GM06990 (cell line): ENCODE data around the gene RPGR.

Experiments
- DNase-seq: peaks from one replicate; pipeline ENCODE4 v3.0.0-alpha.2; 2011; ENCODE audit not compliant: insufficient read length; ENCODE audit errors: extremely low read depth
- H3K27me3 ChIP-seq: replicated peaks from 2 replicates; pipeline ENCODE4 v1.6.0; 2011; ENCODE audit warnings: low read length; ENCODE audit not compliant: control insufficient read depth, insufficient read depth
- H3K36me3 ChIP-seq: 2 replicates; pipeline ENCODE4 v1.5.1; 2011; ENCODE audit warnings: low read length; ENCODE audit not compliant: control insufficient read depth, insufficient read depth
- H3K4me3 ChIP-seq: replicated peaks from 2 replicates; pipeline ENCODE4 v1.5.1; 2011; ENCODE audit warnings: low read depth, mild to moderate bottlenecking, control low read depth, low read length
- TF ChIP-seq, protein P1 (sequence below): IDR thresholded peaks from 2 replicates; pipeline ENCODE4 v1.5.1; 2011; ENCODE audit warnings: low read length, control low read depth, mild to moderate bottlenecking, inconsistent platforms; ENCODE audit not compliant: insufficient read depth, poor library complexity, severe bottlenecking

Gene RPGR

GRCh38 chrX:38220024-38220414 lies 107.3 kb downstream of the RPGR start:
- H3K4me3 ChIP-seq, result peak overlapping the region; percentile 39
- DNase-seq, result peak; percentile 10
- H3K36me3 ChIP-seq, result no peaks in the 10 kb centered on the region
- TF ChIP-seq, protein P1, sequence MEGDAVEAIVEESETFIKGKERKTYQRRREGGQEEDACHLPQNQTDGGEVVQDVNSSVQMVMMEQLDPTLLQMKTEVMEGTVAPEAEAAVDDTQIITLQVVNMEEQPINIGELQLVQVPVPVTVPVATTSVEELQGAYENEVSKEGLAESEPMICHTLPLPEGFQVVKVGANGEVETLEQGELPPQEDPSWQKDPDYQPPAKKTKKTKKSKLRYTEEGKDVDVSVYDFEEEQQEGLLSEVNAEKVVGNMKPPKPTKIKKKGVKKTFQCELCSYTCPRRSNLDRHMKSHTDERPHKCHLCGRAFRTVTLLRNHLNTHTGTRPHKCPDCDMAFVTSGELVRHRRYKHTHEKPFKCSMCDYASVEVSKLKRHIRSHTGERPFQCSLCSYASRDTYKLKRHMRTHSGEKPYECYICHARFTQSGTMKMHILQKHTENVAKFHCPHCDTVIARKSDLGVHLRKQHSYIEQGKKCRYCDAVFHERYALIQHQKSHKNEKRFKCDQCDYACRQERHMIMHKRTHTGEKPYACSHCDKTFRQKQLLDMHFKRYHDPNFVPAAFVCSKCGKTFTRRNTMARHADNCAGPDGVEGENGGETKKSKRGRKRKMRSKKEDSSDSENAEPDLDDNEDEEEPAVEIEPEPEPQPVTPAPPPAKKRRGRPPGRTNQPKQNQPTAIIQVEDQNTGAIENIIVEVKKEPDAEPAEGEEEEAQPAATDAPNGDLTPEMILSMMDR, result peak; percentile 42
- H3K27me3 ChIP-seq, result no peaks in the 10 kb centered on the region
